Measurements from ENCODE around the gene DNPH1.

DNPH1 gene

GRCh38 chr6:43176423-43176786 is 52.9 kb downstream of the DNPH1 start:
- Histone ChIP-seq H3K4me1 (ENCODE audit: control insufficient read depth, insufficient read depth, low read length, poor library complexity, severe bottlenecking) (peaks cover 28% of the 10 kb centered on the region), H3K27ac (ENCODE audit: insufficient read depth, low read length, poor library complexity, severe bottlenecking) (peak overlapping the region; percentile 30), H3K27me3 (replicated peaks; ENCODE audit: control insufficient read depth, insufficient read depth, low read length, poor library complexity, severe bottlenecking) (no peaks in the 10 kb centered on the region), H3K36me3 (ENCODE audit: control insufficient read depth, insufficient read depth, low read length) (peaks cover 30% of the 10 kb centered on the region), H3K4me3 (ENCODE audit: insufficient read depth, low read depth, low read length, poor library complexity, severe bottlenecking) (no peak overlapping the region), H3K9me3 (ENCODE audit: control insufficient read depth, low read length) (no peaks in the 10 kb centered on the region)
- no peak for DNase-seq

GRCh38 chr6:43175676-43176422 is 53.4 kb downstream of the DNPH1 start:
- H3K4me1 ChIP-seq (ENCODE audit: control insufficient read depth, insufficient read depth, low read length, poor library complexity, severe bottlenecking) = peaks cover 27% of the 10 kb centered on the region
- H3K27me3 ChIP-seq (replicated peaks; ENCODE audit: control insufficient read depth, insufficient read depth, low read length, poor library complexity, severe bottlenecking) = no peaks in the 10 kb centered on the region
- DNase-seq = no peak
- H3K9me3 ChIP-seq (ENCODE audit: control insufficient read depth, low read length) = no peaks in the 10 kb centered on the region
- peaks cover 30% of the 10 kb centered on the region for H3K36me3 ChIP-seq (ENCODE audit: control insufficient read depth, insufficient read depth, low read length)
- no peak overlapping the region for H3K4me3 ChIP-seq (ENCODE audit: insufficient read depth, low read depth, low read length, poor library complexity, severe bottlenecking)
- H3K27ac ChIP-seq (ENCODE audit: insufficient read depth, low read length, poor library complexity, severe bottlenecking) = peak overlapping the region; percentile 74
